ENCODE measurements around the gene HSP90B1. TPM values are rescaled to one million over a fixed set of nuclear protein-coding genes. Genes with fewer than 3 reads are reported as not detected.

Gene HSP90B1
- total RNA-seq, 1 experiment from 2014 or later = 534 TPM

GRCh38 chr12:103969391-103969790 is 39.2 kb downstream of the HSP90B1 start:
- no peaks in the 10 kb centered on the region for H3K27me3 ChIP-seq (ENCODE audit: insufficient read depth, low read depth)
- H3K4me3 ChIP-seq = no peak overlapping the region
- ChIA-PET POLR2A (ENCODE audit: unreplicated experiment) (interaction anchor here (0.5 to 0.6 kb wide), 2 partner anchors 18 to 167 kb away, joined by 3 to 4 read pairs; no protein-coding TSS in a partner anchor), CTCF (no interaction called here)
- peak overlapping the region; percentile 28 for H3K4me2 ChIP-seq
- H2AFZ ChIP-seq = no peak overlapping the region
- peak in 1 of 2 experiments; percentile 66 for DNase-seq
- H3K79me2 ChIP-seq (ENCODE audit: low read depth) = peaks cover 92% of the 10 kb centered on the region
- no peaks in the 10 kb centered on the region for H3K9me3 ChIP-seq (ENCODE audit: insufficient read depth, low read depth)
- peaks cover 24% of the 10 kb centered on the region; the same call in 1 of the 2 replicates for H3K36me3 ChIP-seq (ENCODE audit: low read depth)
- no peaks in the 10 kb centered on the region for H3K9me2 ChIP-seq (ENCODE audit: insufficient read depth)
- H3K27ac ChIP-seq = peak overlapping the region; percentile 11; the same call in 1 of the 2 replicates
- peaks cover 59% of the 10 kb centered on the region for H4K20me1 ChIP-seq (ENCODE audit: insufficient read depth)
- BruUV-seq (replicated peaks) = no TSS peak
- TF ChIP-seq EZH2 (IDR thresholded peaks at IDR 0.05; ENCODE audit: low read depth) (no peak), CTCF (conservative IDR thresholded peaks at IDR 0.05) (no peak)
- H3K4me1 ChIP-seq (replicated peaks; ENCODE audit: insufficient read depth) = peaks cover 37% of the 10 kb centered on the region
- peaks cover 11% of the 10 kb centered on the region for H3F3A ChIP-seq (ENCODE audit: insufficient read depth, low read depth)
- intact Hi-C loops (cut with micrococcal nuclease; ENCODE audit: unreplicated experiment) = loop anchor here (5.0 kb wide), 1 partner anchor 138 kb away; no protein-coding TSS in a partner anchor

- Histone ChIP-seq H3K4me1 (replicated peaks; ENCODE audit: insufficient read depth) (peaks cover 10% of the 10 kb centered on the region), H3K36me3 (ENCODE audit: low read depth) (peaks cover 31% of the 10 kb centered on the region), H3K27me3 (ENCODE audit: insufficient read depth, low read depth) (no peaks in the 10 kb centered on the region), H2AFZ (no peak overlapping the region), H4K20me1 (ENCODE audit: insufficient read depth) (peaks cover 50% of the 10 kb centered on the region), H3K9me2 (ENCODE audit: insufficient read depth) (no peaks in the 10 kb centered on the region), H3K79me2 (ENCODE audit: low read depth) (peaks cover 61% of the 10 kb centered on the region), H3K9me3 (ENCODE audit: insufficient read depth, low read depth) (no peaks in the 10 kb centered on the region), H3K27ac (no peak overlapping the region), H3F3A (ENCODE audit: insufficient read depth, low read depth) (peaks cover 3% of the 10 kb centered on the region; the same call in 1 of the 2 replicates), H3K4me2 (no peak overlapping the region), H3K4me3 (no peak overlapping the region)
- no TSS peak for BruUV-seq (replicated peaks)
- intact Hi-C loops (cut with micrococcal nuclease; ENCODE audit: unreplicated experiment) = no loop called here
- no peak for DNase-seq
- CTCF ChIA-PET = interaction anchor here (0.6 kb wide), 1 partner anchor 87 kb away, joined by 3 read pairs; no protein-coding TSS in a partner anchor
- TF ChIP-seq EZH2 (IDR thresholded peaks at IDR 0.05; ENCODE audit: low read depth) (no peak), CTCF (conservative IDR thresholded peaks at IDR 0.05) (no peak)
- POLR2A ChIA-PET (ENCODE audit: unreplicated experiment) = no interaction called here
Observed at GRCh38 chr12:103973909-103974308, 43.7 kb downstream of the HSP90B1 start.

GRCh38 chr12:103975368-103975767 is 45.2 kb downstream of the HSP90B1 start:
- TF ChIP-seq EZH2 (IDR thresholded peaks at IDR 0.05; ENCODE audit: low read depth) (no peak), CTCF (conservative IDR thresholded peaks at IDR 0.05) (no peak)
- peaks cover 20% of the 10 kb centered on the region for H3K36me3 ChIP-seq (ENCODE audit: low read depth)
- ChIA-PET POLR2A (ENCODE audit: unreplicated experiment) (no interaction called here), CTCF (no interaction called here)
- H2AFZ ChIP-seq = no peak overlapping the region
- H3F3A ChIP-seq (ENCODE audit: insufficient read depth, low read depth) = peaks cover 3% of the 10 kb centered on the region; the same call in 1 of the 2 replicates
- peaks cover 46% of the 10 kb centered on the region for H3K79me2 ChIP-seq (ENCODE audit: low read depth)
- H3K27me3 ChIP-seq (ENCODE audit: insufficient read depth, low read depth) = no peaks in the 10 kb centered on the region
- no TSS peak for BruUV-seq (replicated peaks)
- no peak overlapping the region for H3K27ac ChIP-seq
- H3K9me2 ChIP-seq (ENCODE audit: insufficient read depth) = no peaks in the 10 kb centered on the region
- no peak for DNase-seq
- H3K9me3 ChIP-seq (ENCODE audit: insufficient read depth, low read depth) = no peaks in the 10 kb centered on the region
- intact Hi-C loops (cut with micrococcal nuclease; ENCODE audit: unreplicated experiment) = no loop called here
- H3K4me1 ChIP-seq (replicated peaks; ENCODE audit: insufficient read depth) = no peaks in the 10 kb centered on the region
- no peak overlapping the region for H3K4me3 ChIP-seq
- no peak overlapping the region for H3K4me2 ChIP-seq
- peaks cover 37% of the 10 kb centered on the region for H4K20me1 ChIP-seq (ENCODE audit: insufficient read depth)
